Fibroblast of lung (primary cell): ENCODE results near the gene ATXN1.

Experiments
- CTCF ChIP-seq, 2 donors: IDR thresholded peaks in 1 of 2; conservative IDR thresholded peaks in 1 of 2; 1 replicate in 1 of 2; 2 replicates in 1 of 2; pipeline ENCODE4 v1.5.1; 2011 to 2012; ENCODE audit warnings: low read length in 2 of 2, control low read depth in 1 of 2, inconsistent platforms in 1 of 2, low read depth in 1 of 2, mild to moderate bottlenecking in 1 of 2
- EZH2 ChIP-seq: IDR thresholded peaks from 2 replicates; pipeline ENCODE4 v1.5.1; 2012; ENCODE audit warnings: low read length, control low read depth, mild to moderate bottlenecking; ENCODE audit errors: missing control alignments

- TF ChIP-seq EZH2 (no peak), CTCF (conservative IDR thresholded peaks at IDR 0.05 in 1 of 2, IDR thresholded peaks at IDR 0.05 in 1 of 2; ENCODE audit: low read depth in 1 of 2, low read length in 2 of 2) (no peak)
These were observed 41.8 kb downstream of the ATXN1 start for GRCh38 chr6:16719488-16719887.
